ENCODE results near the gene NBAS.

GRCh38 chr2:15562354-15563031, 1.4 kb upstream of the NBAS start:
- TF ChIP-seq MYPOP (CRISPR knock-in tag; IDR thresholded peaks at IDR 0.05) (no peak), SMAD3 (CRISPR knock-in tag; IDR thresholded peaks at IDR 0.05) (no peak), MYNN (CRISPR knock-in tag; IDR thresholded peaks at IDR 0.05; ENCODE audit: low read depth) (no peak), ZNF333 (CRISPR knock-in tag; IDR thresholded peaks at IDR 0.05; ENCODE audit: borderline replicate concordance) (no peak), MXD4 (CRISPR knock-in tag; IDR thresholded peaks at IDR 0.05) (no peak), ZNF124 (CRISPR knock-in tag; IDR thresholded peaks at IDR 0.05) (no peak), JUND (CRISPR knock-in tag; IDR thresholded peaks at IDR 0.05) (no peak), CREB1 (IDR thresholded peaks at IDR 0.05) (no peak), CREB1 (CRISPR knock-in tag; IDR thresholded peaks at IDR 0.05) (no peak), RELA (CRISPR knock-in tag; IDR thresholded peaks at IDR 0.05) (no peak), RAD21 (CRISPR knock-in tag; IDR thresholded peaks at IDR 0.05) (no peak)
- TF ChIP-seq, protein P1, sequence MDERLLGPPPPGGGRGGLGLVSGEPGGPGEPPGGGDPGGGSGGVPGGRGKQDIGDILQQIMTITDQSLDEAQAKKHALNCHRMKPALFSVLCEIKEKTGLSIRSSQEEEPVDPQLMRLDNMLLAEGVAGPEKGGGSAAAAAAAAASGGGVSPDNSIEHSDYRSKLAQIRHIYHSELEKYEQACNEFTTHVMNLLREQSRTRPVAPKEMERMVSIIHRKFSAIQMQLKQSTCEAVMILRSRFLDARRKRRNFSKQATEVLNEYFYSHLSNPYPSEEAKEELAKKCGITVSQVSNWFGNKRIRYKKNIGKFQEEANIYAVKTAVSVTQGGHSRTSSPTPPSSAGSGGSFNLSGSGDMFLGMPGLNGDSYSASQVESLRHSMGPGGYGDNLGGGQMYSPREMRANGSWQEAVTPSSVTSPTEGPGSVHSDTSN (CRISPR knock-in tag; IDR thresholded peaks at IDR 0.05) = no peak

Data from HepG2 (cell line).